Omental fat pad (tissue), 4 donors: ENCODE results near the gene MKLN1. TPM values are rescaled to one million over a fixed set of nuclear protein-coding genes. Genes with fewer than 3 reads are reported as not detected.

ENCODE experiments used
- ATAC-seq: fragments of 150-250 bp; one replicate; pipeline ENCODE4 v1.9.1; 2016; ENCODE audit warnings: mild to moderate bottlenecking, moderate library complexity; ENCODE audit not compliant: low FRiP score
- DNase-seq: peaks from one replicate; pipeline ENCODE4 v3.0.0-alpha.2; 2019; ENCODE audit warnings: low spot score
- CTCF ChIP-seq, 3 donors: fragments of 450-650 bp; IDR thresholded peaks; one replicate each; pipeline ENCODE4 v1.5.1; 2016 to 2017; ENCODE audit warnings: antibody characterized with exemption in 3 of 3, mild to moderate bottlenecking in 3 of 3, moderate library complexity in 2 of 3
- total RNA-seq, 4 donors: library from RNA; depleted of rRNA; stranded (reverse); fragments of >200 nt; gene quantifications; one replicate each; pipeline ENCODE4 v1.1.0, GENCODE V29; 2016

Gene MKLN1
- total RNA-seq, 4 donors from 2014 or later: 48.9 to 108 (median 49.8) TPM

- ATAC-seq (no peak), DNase-seq (no peak)
These were observed 44.9 kb downstream of the MKLN1 start for GRCh38 chr7:131372554-131372953.

GRCh38 chr7:131374821-131375220 lies 47.1 kb downstream of the MKLN1 start:
- DNase-seq (no peak), ATAC-seq (no peak)
- no peak for TF ChIP-seq CTCF (IDR thresholded peaks at IDR 0.05)

More at GRCh38 chr7:131372554-131372953, 44.9 kb downstream of the MKLN1 start:
- no peak for TF ChIP-seq CTCF (IDR thresholded peaks at IDR 0.05)

GRCh38 chr7:131381069-131381838 lies 53.6 kb downstream of the MKLN1 start:
- ATAC-seq: no peak
- no peak for DNase-seq
- TF ChIP-seq CTCF (IDR thresholded peaks at IDR 0.05): no peak

DNA sequence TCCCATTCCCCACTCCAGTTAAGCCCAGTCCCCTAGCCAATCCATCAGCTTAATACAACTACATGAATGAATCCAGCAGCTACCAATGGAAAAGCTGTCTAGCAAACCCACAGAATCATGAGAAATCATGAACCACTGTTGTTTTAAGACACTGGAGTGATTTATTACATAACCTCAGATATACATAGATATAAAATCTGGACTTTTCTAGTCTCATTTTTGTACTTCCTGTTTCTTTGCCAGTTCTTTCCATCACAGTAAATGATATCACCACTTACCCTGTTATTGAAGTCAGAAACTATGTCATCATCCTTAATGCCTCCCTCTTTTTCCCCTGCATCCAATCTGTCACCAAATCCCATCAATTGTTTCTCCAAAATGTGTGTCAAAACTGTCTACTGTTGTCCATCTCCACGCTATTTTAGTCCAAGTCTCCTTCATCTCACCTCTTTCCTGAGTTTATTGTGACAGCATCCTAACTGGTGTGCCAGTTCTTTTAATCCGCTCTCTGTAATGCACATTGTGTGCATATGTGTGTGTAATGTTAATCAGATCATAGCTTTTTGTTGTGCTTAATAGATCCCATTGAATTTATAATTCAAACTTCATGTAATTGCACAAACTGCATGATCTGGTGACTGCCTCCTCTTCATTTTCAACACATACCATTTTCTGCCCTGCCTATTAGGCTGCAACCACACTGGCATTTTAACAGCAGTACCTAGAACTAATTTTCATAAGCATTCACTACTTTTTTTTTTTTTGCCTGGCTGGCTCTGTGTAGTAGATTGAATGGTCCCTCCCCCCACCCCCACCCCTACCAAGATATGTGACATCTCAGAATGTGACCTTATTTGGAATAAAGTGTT lies 56.0 kb downstream of the MKLN1 start:
- TF ChIP-seq CTCF (IDR thresholded peaks at IDR 0.05): no peak
- DNase-seq (no peak), ATAC-seq (no peak)

GRCh38 chr7:131384286-131384635 lies 56.6 kb downstream of the MKLN1 start:
- ATAC-seq: no peak
- DNase-seq: no peak
- no peak for TF ChIP-seq CTCF (IDR thresholded peaks at IDR 0.05)

DNA sequence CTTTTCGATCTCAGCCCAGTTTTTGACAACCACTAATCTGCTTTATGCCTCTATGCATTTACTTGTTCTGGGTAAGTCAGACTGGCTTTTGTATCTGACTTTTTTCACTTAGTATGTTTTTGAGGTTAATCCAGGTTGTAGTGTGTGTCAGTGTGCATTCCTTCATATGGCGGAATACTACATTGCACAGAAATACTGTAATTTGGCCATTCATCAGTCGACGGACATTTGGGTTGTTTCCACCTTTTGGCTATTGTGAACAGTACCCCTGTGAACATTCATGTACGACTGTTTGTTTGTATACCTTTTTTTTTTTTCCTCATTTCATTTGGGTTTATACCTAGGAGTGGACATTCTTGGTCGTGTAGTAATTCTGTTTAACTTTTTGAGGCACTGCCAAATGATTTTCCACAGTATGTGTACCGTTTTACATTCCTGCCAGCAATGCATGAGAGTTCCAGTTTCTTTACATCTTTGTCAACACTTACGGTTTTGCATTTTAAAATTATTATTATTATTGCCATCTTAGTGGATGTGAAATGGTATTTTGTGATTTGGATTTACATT lies 57.4 kb downstream of the MKLN1 start:
- TF ChIP-seq CTCF (IDR thresholded peaks at IDR 0.05): no peak
- no peak for ATAC-seq
- no peak for DNase-seq
